GM18868 (cell line): ENCODE results near the gene ING3.
"Not testable (repeated sequence)": the region's sequence is repeated elsewhere in the genome, so short reads cannot be mapped to it uniquely, and the experiment has no call there.

ENCODE experiments used
- ATAC-seq: cut with Tn5 transposase; IDR thresholded peaks from one replicate; pipeline ENCODE4 v1.9.1; 2021; ENCODE audit warnings: mild to moderate bottlenecking, moderate library complexity; ENCODE audit not compliant: unreplicated experiment

Gene ING3

DNA sequence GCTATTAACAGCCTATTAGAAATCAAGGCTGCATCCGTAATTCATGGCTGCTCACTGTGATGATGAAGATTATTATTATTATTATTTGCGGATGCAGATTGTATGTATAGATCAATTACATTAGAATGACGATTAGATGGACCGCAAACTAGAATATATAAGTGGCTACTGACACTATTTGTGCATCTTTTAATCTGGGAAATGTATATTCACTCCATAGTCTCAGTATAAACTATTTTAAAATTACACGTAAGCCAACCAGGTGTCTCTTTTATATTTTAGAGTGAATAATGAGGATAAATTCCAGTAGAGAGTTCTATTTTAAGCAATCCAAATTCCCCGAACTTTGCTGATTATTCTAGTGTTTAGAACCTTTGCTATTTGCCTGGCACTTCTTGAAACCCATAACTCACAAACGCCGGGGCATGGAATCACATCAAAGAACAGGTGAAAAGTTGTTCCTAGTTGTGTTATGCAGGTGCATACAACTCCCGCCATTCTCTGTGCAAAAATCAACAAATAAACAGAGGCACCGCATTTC is 509 bp upstream of the ING3 start:
- no peak for ATAC-seq

DNA sequence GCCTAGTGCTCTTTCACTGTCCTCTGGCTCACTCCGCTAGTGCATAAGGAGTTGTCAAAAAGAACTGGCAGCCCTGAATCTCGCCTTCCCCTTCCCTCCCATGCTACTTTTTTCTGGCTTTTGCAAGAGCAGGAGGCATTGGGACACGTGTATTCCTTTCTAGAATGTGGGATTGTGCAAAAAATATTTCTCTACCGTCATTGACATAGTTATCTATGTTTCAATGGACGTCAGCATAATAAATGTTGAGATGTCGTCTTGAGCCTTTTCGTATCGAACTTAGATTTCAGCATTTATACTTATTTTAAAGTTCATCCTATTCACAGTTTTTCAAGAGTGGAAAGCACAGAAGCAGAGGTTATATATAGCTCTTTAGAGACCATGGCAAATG is 727 bp downstream of the ING3 start:
- no peak for ATAC-seq

DNA sequence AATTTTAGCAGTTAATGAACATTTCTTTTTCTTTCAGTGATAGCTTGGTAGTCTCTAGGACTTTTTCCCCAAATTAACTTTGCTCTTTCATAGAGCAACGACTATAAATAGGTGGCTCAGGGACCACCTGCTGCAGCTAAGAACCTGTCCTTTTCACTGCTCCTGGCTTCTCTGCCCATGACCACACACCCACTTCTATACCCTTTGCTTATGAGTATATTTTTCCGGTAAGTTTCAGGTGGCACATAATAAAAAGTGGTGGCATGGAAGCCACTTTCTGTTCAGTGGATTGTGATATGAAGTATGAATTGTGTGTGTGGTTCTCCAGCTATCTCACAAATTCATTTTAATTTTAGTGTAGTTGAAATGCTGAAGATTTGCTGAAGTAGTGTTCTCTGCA is 1.2 kb downstream of the ING3 start:
- no peak for ATAC-seq

DNA sequence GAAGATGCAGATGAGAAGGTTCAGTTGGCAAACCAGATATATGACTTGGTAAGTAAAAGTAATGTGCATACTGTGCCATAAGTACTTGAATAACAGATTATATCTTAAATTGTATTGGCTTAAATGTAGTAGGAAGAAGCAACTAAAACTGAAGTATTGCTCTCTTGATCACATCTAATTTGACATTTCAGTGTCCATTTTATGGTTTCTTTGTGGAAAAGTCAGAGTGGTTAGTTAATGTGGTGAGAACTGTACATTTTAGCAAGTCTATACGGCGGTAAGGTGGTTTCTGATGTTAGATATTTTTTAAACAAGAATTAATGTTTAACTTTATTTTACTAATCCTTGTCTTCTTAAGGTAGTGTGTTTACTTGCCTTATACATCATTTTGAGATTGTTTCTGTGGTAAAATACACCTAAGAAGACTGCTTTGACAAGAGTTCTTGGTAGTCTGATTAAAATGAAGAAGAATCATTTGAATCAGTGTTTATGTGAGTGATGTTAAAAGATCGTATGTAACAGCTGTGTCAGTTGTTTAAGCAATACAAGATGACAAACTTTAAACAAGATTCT is 5.1 kb downstream of the ING3 start:
- ATAC-seq = no peak

DNA sequence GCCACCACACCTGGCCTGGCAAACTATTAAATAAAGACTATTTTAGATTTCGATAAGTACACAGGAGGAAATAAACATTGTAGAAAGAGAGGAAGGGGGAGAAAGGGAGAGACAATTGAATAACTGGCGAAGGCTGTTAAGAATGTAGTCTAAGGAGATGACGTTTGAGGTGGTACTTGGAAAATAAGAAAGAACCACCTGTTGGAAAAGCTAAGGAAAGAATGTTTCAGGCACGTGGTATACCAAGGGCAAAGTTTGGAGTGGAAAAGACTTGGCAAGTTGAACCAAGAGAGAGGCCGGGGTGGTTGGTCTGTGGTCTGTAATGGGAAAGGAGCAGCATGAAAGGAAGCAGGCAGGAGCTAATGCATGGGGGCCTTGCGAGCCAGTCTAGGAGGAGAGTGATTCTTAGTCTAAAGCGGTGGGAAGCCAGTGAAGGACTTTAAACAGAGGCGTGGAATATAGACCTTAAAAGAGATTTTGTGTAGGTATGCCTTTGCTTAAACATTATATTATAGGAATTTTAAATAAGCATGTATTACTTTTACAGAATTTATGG is 9.4 kb downstream of the ING3 start:
- ATAC-seq = no peak

DNA sequence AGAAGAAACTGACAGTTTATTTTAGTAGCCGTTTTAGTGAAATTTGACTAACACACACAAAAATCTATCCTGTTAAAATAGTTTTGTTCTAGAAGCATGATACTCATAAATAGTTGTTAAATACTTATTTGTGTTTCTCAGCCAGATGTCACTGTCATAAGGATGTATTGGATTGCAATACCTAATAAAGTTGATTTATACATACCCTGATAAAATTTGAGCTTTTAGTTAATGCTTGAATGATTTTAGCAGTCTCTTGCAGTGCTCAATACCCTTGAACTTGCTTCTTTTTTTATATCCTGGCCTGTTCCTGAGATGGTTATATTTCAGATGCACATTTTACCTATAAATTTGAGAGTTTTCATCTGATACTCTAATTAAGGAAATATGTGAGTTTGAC is 10.1 kb downstream of the ING3 start:
- no peak for ATAC-seq

DNA sequence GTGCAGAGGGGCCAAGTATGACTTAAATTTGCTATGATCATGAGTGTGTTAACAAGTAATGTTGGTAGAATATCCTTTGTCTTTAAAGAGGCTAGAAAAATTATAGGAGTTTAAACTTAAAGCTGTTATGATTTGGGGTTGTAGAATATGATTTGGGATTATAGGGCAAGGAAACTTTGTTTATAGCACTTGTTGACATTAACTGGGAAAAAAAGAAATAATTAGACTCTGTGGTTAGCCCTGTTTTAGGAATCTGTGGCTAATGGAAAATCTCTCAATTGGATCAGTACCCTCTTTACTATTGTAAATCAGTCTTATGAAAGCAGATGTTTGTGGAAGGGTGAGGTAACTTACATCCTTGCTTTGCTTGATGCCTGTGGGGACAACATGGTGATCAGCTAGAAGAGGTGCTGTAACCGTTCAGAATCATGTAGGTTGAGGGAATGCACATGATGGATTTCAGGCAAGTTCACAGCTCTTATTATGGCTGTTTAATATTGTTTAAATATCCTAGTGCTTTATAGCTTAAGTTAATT is 11.1 kb downstream of the ING3 start:
- no peak for ATAC-seq

DNA sequence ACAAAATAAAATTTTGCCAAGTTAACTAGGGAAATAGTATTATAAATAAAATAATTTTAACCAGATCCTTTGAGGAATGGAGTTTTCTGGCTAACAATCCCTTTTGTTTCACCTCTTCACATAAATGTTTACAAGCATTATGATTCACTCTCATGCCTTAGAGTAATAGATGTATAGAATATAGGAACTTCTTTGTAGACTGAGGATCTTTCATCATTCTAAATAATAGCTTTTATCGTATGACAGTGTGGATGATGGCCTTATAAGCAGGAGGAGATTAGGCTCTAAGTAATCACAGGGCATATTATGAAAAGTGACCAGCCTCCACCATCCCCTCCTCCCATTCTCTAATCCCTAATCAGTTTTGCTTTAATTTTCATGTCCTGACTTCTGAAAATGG is 13.5 kb downstream of the ING3 start:
- no peak for ATAC-seq

DNA sequence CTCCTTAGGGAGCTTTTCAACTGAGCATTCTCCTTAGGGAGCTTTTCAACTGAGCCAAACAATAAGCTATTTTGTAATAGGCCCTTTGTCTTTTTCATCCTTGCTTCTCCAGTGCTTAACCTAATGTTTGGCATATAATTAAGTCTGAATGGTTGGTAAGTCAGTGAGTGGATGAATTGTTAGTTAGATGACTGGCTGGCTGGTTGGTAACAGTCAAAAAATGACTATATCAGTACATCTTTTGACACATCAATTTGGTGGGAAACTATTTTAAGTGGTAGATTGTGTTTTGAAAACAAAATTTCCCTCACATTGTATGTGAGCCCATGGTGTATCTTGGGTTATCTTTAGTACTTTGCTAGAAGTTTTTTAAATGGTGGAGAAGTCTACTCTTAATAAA is 16.4 kb downstream of the ING3 start:
- ATAC-seq = no peak

DNA sequence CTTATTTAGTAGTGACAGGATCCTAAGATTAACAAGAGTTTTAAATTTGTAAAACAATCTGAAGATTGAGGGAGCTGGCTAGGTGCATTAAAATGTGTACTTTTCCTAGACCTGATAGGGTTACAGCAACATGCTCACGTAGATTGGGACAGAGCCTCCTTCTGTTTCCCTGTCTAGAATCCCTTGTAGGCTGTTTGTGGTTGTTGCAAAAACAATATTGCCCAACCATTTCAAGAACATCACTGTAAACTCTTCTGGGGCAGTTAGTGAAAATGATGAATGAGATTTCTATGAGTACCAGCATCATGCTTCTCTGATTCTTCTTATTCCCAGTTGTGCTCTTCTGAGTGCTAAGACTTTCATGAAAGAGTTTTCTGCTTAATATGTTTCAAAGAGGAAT is 23.3 kb downstream of the ING3 start:
- ATAC-seq = no peak

DNA sequence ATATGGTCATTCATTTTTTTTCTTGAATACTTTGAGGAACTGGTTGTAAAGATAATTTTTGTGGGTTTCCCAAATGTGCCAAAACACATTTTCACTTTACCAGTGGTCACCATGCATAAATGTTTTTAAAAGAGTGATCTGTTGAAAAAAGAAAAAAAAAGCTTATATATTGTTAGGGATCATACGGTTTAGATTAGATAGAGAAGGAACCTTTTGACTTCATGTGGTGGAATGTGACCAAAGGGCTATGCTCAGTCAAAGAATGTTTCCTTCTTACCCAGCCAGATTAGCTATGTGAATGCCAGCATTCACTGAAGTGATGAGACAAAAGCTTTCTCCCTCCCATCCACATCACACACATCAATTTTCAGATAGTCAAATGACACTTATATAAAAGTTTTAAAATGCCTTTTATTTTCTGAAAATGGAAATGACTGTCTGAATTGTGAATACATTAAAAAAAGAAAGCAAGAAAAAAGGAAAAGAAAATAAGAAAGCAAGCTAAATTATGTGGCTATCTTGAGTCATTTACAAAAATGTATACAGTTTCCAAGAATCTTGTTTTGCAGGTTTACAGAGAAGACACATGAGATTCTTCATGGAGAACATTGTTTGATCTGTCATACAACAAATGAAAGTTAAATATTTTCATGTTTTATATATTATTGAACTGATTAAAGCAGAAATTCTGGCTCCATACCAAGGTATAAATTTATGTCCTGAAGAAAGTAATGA is 29.4 kb downstream of the ING3 start:
- no peak for ATAC-seq

DNA sequence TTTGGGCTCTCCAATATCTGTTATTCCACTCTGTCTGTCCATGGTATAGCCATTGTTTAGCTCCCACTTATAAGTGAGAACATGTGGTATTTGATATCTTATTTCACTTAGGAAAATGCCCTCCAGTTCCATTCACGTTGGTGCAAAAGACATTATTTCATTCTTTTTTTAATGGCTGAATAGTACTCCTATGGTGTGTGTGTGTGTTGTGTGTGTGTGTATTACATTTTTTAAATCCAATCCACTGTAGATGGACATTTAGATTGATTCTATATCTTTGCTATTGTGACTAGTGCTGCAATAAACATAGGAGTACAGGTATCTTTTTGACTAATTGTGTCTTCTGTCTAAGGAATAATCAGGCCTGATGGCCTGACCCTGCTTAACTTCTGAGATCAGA is 30.5 kb downstream of the ING3 start:
- ATAC-seq = no peak

DNA sequence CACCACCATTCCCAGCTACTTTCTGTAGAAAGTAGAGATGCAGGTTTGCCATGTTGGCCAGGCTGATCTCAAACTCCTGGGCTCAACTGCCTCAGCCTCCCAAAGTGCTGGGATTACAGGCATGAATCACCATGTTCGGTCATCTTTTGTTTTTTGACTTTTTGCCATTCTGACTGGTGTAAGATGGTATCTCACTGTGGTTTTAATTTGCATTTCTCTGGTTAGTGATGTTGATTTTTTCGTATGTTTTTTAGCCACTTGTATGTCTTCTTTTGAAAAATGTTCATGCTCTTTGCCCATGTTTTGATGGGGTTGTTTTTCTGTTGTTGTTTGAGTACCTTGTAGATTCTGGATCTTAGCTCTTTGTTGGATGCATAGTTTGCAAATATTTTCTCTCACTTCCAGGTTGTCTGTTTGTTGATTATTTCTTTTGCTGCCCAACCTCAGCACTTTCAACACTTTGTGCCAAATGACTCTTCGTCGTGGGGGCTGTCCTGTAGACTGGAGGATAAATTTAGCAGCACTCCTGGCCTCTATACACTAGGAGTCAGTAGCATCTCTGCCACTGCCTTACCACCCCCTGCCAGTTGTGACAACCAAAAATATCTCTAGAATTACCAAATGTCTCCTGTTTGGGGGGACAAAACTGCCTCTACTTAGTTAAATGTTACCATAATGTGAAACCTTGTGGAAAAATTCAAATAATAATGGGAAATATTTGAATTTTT is 31.5 kb downstream of the ING3 start:
- ATAC-seq = peak; percentile 41

DNA sequence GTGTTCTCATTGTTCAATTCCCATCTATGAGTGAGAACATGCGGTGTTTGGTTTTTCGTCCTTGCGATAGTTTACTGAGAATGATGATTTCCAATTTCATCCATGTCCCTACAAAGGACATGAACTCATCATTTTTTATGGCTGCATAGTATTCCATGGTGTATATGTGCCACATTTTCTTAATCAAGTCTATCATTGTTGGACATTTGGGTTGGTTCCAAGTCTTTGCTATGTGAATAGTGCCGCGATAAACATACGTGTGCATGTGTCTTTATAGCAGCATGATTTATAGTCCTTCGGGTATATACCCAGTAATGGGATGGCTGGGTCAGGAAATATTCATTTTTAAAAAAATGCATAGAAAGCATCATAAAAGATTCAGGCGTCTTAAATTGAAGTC is 33.0 kb downstream of the ING3 start:
- ATAC-seq = not testable (repeated sequence)

DNA sequence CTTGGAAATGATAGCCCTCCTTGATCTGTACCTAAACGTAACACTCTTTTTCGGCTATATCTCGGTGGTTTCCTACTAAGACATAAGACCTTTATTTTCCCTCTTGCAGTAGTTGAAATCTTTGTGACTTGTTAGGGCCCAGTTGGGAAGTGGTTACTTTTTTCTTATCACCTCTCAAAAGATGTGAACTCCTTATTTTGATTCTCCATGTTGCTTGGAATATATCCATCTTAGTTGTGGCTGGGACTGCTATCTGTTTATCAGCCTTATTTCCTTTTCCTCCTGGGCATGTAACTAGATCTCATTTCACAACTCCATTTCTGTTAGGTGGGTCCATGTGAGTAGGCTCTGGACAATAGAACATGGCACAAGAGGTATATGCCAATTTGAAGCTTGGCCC is 33.8 kb downstream of the ING3 start:
- no peak for ATAC-seq

DNA sequence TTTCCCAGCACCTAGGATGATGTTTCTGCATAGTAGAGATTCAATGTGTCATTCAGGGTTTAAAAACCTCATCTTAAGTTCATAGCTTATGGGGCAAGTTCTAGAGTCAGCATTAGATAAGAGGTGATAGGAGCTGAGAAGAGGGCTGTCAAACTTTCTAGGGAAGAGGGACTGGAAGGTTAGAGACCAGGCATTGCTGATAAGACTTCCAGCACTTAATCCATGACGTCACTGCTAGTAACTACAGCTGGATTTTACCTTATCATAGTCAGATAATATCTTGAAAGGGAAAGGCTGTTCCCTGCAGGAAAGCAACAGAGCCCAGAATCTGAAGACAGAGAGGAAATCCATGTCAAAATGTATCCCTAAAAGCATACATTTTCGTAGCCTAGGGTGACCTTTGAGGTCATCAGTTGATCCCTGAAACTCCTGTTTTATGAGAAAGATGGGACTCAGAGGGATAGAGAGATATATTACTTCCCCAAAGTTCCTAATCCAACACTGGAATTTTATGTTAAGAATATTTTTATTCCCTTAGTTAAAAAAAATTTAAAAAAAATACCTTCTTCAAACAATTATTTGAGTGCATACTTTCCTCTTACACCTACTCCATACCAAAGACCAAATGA is 34.7 kb downstream of the ING3 start:
- no peak for ATAC-seq

DNA sequence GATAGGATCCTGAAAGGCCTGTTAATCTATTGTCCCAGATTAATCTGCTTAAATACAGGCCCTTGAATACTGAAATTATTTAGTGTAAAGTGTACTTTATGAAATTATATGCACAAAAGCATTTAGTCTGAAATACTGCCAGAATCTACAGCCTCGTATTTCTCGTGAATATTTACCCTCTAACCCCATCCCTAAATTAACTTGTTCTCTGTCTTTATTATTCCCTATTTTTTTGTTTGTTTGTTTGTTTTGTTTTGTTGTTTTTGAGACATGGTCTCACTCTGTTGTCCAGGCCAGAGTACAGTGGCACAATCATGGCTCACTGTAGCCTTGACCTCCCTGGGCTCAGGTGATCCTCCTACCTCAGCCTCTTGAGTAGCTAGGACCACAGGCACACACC is 35.3 kb downstream of the ING3 start:
- ATAC-seq = no peak

DNA sequence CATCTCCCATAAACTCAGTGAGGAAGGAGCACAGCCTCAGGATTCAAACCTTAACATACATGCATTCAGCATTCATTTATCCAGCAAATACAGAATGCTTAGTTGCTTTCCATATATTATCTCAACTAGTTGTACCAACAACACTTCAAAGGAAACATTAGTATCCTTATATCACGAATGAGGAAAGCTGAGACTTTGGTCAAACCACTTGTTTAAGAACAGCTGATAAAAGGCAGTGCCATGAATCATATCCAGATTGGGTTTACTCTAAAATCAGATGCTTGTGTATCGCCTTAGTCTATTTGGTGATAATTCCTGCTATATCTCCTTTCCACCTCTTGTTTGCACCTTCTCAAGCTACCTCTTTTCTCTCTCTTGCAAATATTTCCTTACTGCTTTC is 36.1 kb downstream of the ING3 start:
- ATAC-seq = no peak

DNA sequence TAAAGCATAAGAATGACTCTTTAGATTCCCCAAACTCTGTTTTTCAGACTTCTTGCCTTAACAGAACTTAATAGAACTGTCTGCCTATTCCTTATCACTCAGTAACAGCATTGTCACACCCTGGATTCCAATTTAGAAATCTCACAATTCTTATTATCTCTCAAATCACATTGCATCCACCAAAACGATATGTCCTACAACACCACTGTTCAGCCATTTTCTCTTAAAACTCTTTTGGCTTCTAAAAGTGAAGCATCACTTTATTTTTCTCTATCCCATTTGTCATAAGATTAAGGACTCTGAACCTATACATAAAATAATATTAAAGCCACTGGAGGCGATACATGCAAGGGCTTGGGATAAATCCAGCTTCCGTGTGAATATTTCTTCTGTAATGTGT is 36.7 kb downstream of the ING3 start:
- no peak for ATAC-seq

DNA sequence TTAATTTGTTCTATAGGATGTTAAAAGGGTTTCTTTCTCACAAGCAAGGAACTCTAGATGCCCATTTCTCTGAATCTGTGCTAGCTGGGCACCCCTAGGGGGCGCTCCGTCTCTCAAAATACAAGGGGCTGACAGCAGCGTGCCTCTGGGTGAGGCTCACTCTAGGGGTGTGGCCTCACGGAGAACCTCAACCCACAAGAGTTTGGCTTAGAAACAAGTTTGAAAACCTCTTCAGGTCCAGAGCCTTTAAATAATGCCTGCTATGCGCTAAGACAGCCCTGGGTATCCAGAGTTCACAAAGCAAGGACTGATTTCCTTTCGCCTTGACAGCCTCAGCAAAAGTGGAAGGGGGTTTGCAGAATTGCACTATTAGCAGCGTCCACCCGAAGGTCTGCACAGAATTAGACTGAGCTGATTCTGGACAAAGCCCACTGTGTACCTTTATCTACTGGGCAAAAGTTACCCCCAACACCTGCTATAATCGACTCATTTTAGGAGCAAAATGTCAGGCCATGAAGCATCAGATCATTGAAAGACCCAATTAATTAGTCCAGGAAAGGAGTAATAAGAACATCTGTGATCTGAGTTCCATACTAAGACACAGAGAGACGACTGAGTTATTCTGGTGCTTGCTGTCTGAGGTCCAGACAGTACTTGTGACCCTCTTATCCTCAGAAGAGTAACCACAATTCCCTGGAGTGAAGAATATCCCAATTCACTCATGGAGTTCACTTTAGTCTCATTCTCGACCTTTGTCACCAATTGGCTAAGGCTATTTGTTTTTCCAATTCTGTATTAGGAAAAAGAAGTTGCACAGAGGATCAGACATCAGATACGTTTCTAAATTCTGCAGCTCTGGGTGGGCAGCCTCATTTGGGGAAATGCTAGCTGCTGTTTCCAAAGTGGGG is 37.4 kb downstream of the ING3 start:
- peak; percentile 94 for ATAC-seq
